ENCODE data around the gene TFCP2. TPM values are rescaled to one million over a fixed set of nuclear protein-coding genes. Genes with fewer than 3 reads are reported as not detected.

TFCP2 gene
- total and polyA plus RNA-seq, 8 donors = 24.1 to 57.6 (median 53.3) TPM

DNA sequence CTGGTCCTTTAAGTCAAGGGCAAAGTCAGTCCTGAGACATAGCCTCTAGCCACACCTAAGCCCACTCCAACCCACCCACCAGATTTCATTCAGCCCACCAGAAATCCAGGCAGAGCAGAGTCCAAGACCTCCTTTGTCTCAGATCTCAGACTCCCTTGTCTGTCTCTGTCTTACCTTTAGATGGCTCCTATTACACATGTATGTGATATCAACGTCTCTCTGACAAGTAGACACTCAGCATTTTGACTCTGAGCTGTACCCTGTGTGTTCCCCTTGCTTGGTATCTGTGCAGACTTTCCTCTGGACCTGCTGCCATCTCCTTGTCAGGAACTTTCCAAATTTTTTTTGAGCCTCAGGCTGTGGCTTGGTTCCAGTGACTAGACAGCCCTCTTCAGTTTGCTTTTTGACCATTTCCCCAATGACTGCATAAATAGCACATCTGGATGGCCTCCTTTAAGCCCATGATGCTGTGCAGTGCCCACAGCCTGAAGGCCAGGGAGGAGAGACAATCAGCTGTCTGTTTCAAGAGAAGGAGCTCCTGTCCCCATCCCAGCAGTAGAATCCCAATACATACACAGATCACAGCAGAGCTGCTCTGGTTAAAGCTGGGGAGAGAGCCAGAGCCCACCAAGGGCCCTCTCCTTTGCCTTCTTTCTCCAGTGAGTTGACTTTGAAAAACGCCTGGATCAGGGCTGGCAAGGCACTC is 37.9 kb upstream of the TFCP2 start:
- H3K4me3 ChIP-seq = no peak overlapping the region
- intact Hi-C loops (cut with DNase I) = no loop called here
- no peak for DNase-seq
- TF ChIP-seq, protein P1, sequence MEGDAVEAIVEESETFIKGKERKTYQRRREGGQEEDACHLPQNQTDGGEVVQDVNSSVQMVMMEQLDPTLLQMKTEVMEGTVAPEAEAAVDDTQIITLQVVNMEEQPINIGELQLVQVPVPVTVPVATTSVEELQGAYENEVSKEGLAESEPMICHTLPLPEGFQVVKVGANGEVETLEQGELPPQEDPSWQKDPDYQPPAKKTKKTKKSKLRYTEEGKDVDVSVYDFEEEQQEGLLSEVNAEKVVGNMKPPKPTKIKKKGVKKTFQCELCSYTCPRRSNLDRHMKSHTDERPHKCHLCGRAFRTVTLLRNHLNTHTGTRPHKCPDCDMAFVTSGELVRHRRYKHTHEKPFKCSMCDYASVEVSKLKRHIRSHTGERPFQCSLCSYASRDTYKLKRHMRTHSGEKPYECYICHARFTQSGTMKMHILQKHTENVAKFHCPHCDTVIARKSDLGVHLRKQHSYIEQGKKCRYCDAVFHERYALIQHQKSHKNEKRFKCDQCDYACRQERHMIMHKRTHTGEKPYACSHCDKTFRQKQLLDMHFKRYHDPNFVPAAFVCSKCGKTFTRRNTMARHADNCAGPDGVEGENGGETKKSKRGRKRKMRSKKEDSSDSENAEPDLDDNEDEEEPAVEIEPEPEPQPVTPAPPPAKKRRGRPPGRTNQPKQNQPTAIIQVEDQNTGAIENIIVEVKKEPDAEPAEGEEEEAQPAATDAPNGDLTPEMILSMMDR (IDR thresholded peaks at IDR 0.05) = no peak
- no peak for ATAC-seq
- H3K36me3 ChIP-seq = no peaks in the 10 kb centered on the region
- H3K27ac ChIP-seq = no peak overlapping the region
- no peaks in the 10 kb centered on the region for H3K4me1 ChIP-seq
- no peaks in the 10 kb centered on the region for H3K9me3 ChIP-seq
- H3K27me3 ChIP-seq = no peaks in the 10 kb centered on the region

DNA sequence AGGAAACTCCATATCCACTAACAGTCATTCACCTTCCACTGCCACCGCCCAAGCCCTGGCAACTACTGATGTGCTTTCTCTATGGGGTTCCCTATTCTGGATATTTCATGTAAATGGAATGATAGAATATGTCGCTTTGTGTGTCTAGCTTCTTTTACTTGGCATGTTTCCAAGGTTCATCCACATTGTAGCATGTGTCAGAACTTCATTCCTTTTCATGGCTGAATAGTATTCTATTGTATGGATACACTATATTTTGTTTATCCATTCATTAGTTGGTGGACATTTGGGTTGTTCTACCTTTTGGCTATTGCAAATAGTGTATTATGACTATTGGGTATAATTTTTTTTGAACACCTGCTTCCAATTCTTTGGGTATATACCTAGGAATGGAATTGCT is 36.3 kb upstream of the TFCP2 start:
- Histone ChIP-seq H3K4me3 (no peak overlapping the region), H3K36me3 (no peaks in the 10 kb centered on the region), H3K27ac (no peak overlapping the region), H3K9me3 (no peaks in the 10 kb centered on the region), H3K4me1 (no peaks in the 10 kb centered on the region), H3K27me3 (no peaks in the 10 kb centered on the region)
- TF ChIP-seq, protein P1 (IDR thresholded peaks at IDR 0.05) = no peak
- no peak for ATAC-seq
- intact Hi-C loops (cut with DNase I) = no loop called here
- no peak for DNase-seq

DNA sequence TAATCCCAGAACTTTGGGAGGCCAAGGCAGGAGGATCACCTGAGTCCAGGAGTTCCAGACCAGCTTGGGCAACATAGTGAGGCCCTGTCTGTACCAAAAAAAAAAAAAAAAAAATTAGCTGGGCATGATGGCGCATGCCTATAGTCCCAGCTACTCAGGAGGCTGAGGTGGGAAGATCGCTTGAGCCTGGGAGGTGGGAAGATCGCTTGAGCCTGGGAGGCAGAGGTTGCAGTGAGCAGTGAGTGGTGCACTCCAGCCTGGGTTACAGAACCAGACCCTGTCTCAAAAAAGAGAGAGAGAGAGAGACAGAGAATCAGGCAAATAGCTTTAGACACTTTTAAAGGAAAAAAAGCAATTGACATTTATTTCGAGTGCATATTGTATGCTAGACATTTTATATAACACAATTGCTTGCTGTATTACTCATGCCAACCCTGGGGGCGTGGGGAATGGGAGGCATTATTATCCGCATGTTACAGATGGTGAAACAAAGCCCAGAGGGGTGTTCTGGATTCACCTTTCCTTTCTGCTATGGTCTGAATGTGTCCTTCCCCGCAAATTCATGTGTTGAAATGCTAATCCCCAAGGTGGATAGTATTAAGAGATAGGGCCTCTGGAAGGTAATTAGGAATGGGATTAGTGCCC is 35.2 kb upstream of the TFCP2 start:
- TF ChIP-seq, protein P1 (IDR thresholded peaks at IDR 0.05) = no peak
- intact Hi-C loops (cut with DNase I) = no loop called here

DNA sequence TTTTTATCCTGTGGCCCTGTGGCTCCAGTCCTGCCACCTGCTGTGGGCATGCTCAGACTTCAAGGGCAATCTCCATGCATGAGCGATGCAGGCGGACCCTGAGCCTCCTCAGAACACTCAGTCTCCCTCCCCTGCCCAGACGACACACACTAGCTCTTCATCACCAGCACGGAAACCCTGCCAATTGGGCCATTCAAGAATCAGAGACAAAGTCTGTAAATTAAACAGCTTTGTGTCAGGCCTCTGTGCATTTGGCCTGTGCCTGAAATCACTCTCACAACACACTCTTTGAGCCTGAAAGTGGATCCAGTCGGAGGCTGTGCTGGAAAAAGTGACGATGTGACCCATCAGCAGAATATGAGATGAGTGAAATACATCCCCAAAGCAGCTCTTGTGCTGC is 32.4 kb upstream of the TFCP2 start:
- H3K4me3 ChIP-seq = no peak overlapping the region
- DNase-seq = no peak
- no peak for ATAC-seq
- TF ChIP-seq, protein P1 (IDR thresholded peaks at IDR 0.05) = no peak
- H3K4me1 ChIP-seq = no peaks in the 10 kb centered on the region
- no peaks in the 10 kb centered on the region for H3K27me3 ChIP-seq
- no peaks in the 10 kb centered on the region for H3K9me3 ChIP-seq
- intact Hi-C loops (cut with DNase I) = no loop called here
- H3K36me3 ChIP-seq = no peaks in the 10 kb centered on the region
- H3K27ac ChIP-seq = no peak overlapping the region

More for the DNA sequence above, 35.2 kb upstream of the TFCP2 start:
- DNase-seq = no peak
- Histone ChIP-seq H3K36me3 (no peaks in the 10 kb centered on the region), H3K9me3 (no peaks in the 10 kb centered on the region), H3K4me1 (no peaks in the 10 kb centered on the region), H3K4me3 (no peak overlapping the region), H3K27ac (no peak overlapping the region), H3K27me3 (no peaks in the 10 kb centered on the region)
- ATAC-seq = no peak

DNA sequence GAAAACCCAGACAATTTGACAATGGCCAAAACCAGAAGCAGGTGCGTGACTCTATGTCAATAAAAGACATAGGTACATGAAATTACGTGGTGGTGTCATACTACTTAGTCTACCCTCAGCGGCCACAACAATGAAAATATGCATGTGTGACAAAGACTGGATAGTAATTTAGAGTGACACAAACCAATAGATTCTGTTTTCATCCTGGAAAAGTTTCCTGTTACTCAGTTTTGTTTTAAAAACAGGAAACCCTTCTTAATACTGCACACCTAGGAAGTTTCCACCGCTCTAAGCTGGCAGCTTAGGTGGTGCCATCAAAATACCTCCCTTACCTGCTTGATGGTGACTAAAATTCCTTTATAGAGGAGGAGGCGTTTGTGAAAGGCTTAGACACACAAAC is 29.8 kb upstream of the TFCP2 start:
- TF ChIP-seq, protein P1 (IDR thresholded peaks at IDR 0.05) = no peak
- no peak for ATAC-seq
- Histone ChIP-seq H3K4me3 (no peak overlapping the region), H3K9me3 (no peaks in the 10 kb centered on the region), H3K36me3 (peaks cover 0 to 7% of the 10 kb centered on the region in 2 donors), H3K27me3 (no peaks in the 10 kb centered on the region), H3K27ac (no peak overlapping the region), H3K4me1 (no peaks in the 10 kb centered on the region)
- DNase-seq = no peak
- intact Hi-C loops (cut with DNase I) = no loop called here
